GM10266 (cell line): ENCODE measurements around the gene COBL.

Experiments
- DNase-seq: peaks from one replicate; pipeline ENCODE4 v3.0.0; 2012; ENCODE audit errors: extremely low spot score
- TF ChIP-seq, protein P1 (sequence below): IDR thresholded peaks from 2 replicates; pipeline ENCODE4 v1.5.1; 2012; ENCODE audit warnings: mild to moderate bottlenecking, low read depth; ENCODE audit not compliant: control insufficient read depth, insufficient read depth; ENCODE audit errors: missing control alignments

The COBL gene, protein sequence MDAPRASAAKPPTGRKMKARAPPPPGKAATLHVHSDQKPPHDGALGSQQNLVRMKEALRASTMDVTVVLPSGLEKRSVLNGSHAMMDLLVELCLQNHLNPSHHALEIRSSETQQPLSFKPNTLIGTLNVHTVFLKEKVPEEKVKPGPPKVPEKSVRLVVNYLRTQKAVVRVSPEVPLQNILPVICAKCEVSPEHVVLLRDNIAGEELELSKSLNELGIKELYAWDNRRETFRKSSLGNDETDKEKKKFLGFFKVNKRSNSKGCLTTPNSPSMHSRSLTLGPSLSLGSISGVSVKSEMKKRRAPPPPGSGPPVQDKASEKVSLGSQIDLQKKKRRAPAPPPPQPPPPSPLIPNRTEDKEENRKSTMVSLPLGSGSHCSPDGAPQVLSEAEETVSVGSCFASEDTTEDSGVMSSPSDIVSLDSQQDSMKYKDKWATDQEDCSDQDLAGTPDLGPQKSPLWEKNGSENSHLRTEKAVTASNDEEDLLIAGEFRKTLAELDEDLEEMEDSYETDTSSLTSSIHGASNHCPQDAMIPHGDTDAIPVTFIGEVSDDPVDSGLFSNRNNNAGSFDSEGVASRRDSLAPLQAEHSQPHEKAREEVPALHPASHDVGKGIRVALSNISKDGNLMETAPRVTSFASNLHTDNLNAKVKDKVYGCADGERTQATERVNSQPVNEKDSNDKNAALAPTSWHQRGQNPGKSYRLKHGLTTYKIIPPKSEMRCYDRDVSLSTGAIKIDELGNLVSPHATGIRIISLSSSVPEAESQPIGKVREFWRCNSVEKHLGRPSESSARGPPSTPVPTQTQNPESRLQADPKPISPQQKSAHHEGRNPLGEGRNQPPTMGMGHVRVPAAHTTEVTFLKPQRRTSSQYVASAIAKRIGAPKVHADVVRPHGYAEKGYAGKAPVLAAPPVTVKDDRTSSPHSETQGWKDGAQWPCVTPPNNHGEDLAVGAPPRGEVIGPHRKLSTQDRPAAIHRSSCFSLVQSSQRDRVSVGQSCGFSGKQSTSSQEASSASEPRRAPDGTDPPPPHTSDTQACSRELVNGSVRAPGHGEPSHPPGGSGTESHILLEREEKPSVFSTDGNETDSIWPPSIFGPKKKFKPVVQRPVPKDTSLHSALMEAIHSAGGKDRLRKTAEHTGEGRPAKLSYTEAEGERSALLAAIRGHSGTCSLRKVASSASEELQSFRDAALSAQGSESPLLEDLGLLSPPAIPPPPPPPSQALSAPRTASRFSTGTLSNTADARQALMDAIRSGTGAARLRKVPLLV

DNA sequence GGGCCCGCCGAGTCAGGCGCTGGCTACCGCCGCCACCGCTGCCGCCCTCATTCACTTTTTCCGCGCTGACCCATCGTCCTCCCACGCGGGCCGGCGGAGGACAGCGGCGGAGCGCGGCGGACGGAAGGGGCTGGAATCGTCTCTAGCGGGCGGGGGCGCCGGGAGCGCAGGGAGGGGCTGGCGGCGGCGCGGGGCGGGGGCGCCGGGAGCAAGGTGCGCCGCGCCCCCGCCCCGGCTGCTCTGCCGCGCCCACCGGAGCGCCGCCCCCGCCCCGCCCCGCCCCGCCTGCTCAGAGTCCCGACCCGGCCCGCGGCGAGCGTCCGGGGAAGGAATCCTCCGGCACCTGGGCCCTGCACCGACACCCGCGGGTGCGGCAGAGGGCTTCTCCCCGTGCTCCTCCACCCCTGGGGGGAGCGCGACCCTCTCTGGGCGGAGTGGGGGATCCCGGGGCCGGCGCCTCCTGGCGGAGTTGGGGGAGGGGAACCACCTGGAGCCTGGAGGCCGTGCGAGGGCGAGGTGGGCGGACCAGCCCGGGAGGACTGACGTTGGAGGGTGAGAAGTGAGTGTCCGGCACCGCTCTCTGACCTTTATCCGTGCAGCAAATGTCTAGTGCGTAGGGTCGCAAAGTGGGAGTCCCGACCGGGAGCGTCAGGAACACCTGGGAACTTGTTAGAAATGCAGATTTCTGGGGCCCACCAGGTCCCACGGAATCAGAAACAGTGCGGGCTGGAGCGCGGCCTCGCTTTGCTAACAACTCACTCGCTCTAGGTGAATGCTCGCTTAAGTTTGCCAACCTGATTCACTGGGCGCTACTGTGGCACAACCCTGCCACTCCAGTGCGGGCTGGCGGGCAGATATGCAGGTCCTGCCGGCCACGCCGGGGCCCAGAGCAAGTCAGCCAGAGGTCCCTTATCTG is at the start of gene COBL:
Gene COBL (minus strand): TSS at position 144 of the 916 bp plus-strand sequence. CDS start 176 bp downstream, outside the sequence.
- DNase-seq = no peak
- TF ChIP-seq, protein P1, sequence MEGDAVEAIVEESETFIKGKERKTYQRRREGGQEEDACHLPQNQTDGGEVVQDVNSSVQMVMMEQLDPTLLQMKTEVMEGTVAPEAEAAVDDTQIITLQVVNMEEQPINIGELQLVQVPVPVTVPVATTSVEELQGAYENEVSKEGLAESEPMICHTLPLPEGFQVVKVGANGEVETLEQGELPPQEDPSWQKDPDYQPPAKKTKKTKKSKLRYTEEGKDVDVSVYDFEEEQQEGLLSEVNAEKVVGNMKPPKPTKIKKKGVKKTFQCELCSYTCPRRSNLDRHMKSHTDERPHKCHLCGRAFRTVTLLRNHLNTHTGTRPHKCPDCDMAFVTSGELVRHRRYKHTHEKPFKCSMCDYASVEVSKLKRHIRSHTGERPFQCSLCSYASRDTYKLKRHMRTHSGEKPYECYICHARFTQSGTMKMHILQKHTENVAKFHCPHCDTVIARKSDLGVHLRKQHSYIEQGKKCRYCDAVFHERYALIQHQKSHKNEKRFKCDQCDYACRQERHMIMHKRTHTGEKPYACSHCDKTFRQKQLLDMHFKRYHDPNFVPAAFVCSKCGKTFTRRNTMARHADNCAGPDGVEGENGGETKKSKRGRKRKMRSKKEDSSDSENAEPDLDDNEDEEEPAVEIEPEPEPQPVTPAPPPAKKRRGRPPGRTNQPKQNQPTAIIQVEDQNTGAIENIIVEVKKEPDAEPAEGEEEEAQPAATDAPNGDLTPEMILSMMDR = no peak

DNA sequence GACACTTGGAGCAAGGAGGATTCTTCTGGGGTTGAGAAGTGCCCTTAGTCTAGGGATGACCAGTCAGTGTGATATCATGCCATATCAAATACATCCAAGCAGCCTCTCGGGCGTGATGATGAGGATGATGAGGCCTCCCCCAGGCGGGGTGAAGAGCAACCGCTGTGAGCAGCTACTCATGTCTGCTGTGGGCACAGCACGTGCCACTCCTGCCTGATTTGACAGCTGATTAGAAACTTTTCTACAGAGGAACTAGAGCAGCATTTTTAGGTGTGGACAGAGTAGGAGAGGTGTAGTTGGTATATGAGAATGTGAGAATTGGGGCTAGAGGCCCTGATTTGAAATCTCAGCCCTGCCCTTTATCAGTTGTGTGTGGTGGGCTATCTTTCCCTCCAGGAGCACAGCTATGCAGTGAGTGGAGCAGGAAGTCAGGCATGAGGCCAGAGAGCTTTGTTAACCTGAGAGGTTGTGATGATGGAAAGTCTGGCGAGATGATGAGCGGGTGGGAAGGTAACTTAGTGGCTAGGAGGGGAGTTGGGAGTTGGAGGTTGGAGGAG is 49.6 kb upstream of the COBL start:
- DNase-seq = no peak
- TF ChIP-seq, protein P1 = no peak

DNA sequence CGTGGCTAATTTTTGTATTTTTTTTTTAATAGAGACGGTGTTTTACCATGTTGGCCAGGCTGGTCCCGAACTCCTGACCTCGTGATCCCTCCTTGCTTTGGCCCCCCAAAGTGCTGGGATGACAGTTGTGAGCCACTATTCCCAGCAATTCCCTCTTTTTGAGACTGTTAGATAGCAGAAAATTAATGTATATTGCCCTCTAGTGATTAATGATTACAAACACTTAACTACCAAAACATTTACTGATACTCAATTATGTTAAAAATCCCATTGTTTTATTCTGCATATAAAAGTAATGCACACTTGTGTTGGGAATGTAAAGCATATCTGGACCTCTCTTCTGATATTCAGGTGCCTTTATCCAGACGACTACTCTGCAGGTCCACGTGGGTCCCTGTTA is 41.2 kb upstream of the COBL start:
- DNase-seq = no peak
- TF ChIP-seq, protein P1 = no peak

DNA sequence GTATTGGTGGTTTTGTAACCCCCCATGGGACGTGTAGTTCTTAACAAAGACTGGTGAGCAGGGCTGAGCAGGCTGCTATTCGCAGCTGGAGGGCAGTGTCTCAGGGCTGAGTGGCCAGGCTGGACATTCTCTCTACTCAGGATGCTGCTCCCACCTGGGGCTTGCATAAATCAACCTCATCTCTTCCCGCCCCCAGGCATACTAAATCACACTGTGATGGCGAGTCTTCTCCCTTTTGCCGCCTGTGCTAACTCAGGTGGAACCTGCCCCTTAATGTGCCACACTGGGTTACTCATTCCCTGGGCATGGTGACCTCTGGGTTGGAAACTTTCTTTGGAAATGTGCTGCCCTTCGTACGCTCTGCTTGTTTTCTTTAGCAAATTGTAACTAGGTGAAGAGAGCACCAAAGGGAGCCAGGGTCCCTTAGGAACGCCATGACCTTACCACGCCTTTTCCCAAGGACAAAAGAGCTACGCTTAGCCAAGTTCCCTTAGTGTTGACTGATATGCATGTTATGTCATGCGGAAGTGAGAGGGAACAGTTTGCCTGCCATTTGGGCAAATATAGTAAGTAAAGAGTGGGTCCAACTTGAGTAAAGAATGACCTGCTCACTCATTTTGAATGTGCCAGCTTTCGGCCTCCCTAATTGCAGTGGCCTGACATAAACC is 40.4 kb upstream of the COBL start:
- TF ChIP-seq, protein P1 = no peak
- DNase-seq = no peak

DNA sequence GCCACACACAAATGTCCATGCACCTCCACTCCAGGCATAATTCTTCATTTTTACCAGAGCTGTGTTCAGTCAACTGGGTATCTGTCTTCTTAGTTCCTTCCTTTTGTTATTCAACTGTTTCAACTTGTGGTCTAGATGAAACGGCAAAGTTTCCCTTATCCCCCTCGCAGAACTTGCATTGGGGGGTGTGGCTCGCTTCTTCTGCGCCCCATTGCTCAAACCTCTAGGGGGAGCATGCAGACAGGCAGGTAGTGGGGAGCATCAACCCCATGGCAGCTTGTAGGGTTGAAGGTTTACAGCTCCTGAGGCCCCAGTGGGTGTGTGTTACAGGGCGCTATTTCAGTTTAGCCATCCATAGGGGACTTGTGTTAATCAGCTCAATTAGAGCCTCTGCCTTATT is 38.3 kb upstream of the COBL start:
- DNase-seq = no peak

More for the DNA sequence above, 38.3 kb upstream of the COBL start:
- TF ChIP-seq, protein P1 = no peak
